Stimulated activated CD8-positive, alpha-beta memory T cell treated with anti-CD3 and anti-CD28 coated beads, Interleukin-15, amount 100 ng/mL, for 24 hours (primary cell): ENCODE results near the gene PRUNE2.
"Not testable (repeated sequence)": the region's sequence is repeated elsewhere in the genome, so short reads cannot be mapped to it uniquely, and the experiment has no call there.

Experiments
- DNase-seq: peaks from one replicate; pipeline ENCODE4 v3.0.0-alpha.2; 2020; ENCODE audit warnings: low read depth

PRUNE2 gene

DNA sequence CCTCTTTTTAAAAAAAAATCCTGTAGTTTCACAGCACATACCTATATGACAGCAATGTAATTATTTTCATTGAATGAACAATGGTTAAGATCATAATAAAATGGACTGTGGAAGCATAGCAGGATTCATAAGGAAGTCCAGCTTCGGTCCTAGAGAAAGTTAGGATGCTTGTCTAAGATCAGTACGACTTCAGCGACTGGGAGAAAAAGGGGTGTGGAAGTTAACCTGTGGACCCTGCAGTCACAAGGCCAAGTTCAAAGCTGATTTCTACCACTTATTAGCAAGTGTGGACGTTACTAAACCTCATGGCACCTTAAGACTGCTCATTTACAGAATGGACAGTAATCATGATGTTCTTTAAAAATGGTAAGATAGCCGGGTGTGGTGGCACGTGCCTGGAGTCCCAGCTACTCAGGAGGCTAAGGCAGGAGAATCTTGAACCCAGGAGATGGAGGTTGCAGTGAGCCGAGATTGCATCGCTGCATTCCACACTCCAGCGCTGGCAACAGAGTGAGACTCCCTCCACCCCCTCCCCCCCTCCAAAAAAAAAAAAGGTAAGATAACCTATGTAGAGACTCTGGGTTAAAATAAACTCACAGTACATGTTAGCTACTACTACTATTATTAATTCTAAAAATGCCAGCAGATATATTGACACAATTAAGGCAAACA, 213.3 kb downstream of the PRUNE2 start:
- DNase-seq, result no peak

DNA sequence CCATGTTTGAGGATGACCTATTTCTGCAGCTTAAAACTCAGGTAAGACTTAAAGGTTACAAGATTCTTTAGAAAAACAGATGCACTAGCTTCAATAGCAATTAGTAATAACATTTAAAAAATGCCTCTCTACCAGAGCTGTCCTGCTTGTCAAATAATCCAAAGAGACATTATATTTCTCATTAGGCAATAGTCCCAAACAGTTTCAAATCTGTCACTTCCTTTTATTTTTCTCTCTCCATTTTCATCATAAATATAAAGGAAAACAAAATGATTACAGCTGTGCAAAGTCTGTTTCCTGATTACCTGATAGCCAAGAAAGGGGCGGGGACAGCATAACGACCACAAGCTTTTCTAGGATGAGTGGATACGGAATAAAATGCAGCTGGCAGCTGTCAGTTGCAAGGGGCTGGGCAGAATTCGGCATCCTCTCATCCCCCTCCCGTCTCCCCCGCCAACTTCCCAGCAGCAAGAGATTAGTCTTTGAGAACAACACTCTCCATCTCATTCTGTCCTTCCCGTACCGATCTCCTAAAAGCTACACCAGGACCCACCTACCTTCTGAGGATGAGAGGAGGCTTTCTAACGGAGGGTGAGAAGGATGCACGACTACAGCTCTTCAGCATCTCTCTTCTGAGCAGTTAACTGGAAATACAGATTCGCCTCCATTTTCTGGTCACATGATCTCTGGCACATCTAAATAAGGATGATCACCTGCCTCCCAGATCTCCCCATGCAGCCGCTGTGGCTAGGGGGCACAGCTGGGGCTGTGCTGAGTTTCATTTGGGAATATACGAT, 214.2 kb downstream of the PRUNE2 start:
- no peak for DNase-seq

DNA sequence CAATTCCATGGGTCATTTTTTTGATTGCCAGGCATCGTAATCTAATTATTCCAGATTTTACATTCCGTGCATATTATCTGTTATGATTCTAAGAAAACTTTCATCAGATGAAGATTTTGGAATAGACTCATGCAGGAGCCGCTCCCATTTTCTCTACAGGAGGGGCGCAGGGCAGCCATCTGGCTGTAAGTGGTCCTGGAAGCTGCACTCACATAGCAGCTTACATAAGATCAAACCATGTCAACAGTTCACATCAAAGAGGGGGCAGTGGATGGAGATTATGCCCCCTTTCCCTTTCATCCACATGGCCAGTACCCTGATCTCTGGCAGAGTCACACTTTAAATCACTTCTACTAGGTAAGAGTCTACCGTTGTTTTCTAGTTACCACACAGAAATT, 214.9 kb downstream of the PRUNE2 start:
- no peak for DNase-seq

DNA sequence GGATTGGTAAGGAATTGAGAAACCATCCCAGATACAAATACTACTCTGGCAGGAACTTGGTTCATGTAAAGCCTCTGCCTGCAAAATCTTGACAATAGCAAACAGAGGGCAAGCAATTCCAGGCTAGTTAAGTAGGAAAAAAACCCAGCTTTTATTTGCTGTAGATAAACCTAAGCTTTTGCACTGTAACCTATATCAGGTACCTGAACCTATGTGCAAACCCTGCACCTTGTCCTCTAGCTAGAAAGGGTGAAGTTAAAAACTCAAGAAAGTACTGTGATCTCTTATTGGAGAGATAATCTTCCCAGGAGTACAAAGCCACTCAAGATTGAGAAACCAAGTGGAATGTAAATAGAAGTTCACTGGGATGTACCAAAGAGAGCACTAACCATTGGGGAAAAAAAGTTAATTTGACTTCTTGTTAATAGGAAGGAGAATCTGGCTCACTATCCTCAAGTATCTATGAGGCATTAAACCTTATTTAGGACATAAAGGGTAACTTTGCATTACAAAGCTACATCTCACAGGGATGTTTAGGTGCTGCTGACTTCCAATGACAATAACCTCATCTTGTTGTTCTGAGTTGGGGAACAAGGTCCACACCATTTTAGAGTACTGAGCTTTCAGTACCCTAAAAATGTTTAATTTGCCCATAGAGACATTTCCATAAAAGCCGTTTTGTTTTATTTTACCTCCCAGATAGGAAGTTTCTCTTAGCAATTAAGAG, 215.5 kb downstream of the PRUNE2 start:
- no peak for DNase-seq

DNA sequence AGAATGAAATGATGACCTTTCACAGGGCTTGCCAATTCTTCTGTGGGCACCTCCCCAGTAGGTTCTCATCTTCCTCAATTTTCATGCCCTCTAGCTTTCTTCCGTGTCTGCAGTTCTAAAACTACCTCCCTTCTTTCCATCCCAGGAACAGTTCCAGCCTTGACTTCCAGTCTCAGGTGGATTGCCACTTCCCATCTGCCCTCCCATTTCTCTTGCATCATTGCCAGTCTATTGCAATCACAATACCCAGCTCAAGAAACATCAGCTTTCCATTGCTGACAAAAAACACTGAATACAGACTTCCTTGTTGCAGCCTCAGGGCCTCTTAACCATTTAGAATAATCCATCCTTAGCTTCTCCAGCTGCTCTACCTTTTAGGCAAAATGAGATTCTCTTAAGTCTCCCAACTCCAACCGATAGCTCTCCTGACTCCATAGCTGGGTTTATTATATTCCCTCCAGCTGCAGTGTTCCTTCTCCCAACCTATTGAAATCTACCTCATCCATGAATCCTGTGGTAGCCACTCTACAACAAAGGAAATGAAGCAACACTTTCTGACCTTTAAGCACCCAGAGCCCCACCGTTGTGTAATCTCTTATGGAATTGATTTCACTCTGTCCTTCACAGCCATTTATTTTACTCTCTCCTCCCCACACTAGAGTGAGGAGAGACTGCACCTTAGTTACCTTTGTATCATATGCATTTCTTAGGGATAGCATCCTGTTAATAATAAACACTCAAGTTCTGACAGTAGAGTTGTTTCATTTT, 217.3 kb downstream of the PRUNE2 start:
- no peak for DNase-seq

DNA sequence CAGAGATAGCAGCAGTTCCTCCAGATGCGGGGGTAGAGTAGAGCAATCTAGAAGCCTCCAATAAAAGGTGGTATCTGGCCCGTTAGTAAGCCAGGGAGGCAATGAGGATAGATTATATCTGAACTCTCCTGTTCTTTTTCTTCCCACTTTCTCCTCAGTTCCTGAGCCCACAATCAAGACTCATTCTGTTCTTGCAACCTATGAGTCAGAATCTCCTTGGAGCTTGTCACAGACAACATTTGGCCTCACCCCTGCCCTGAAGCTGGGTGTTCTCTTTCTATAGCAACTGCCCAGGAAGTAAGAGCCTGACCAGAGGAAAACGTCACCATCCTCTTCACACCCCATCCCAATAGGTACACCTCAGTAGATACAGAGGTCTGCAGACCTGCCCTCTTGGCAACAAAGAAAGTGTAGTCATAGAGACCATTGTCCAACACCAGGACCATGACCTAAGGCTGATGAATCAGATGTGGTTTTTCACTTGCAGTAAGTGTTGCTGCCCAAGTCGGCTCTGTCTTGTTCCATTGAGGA, 218.0 kb downstream of the PRUNE2 start:
- DNase-seq, result no peak

DNA sequence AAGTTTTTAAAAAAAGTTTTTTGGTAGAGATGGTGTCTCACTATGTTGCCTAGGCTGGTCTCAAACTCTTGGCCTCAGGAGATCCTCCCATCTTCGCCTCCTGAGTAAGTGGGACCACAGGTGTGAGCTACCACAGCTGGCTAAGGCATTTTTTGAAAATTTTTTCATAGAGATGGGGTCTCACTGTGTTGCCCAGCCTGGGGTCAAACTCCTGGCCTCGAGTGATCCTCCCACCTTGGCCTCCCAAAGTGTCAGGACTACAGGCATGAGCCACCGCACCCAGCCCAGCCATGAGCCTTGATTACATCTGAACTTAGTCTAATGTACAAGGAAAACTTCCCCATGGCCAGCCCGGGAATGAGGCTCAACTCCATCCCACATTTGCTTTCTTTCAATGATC, 219.2 kb downstream of the PRUNE2 start:
- DNase-seq, result no peak

DNA sequence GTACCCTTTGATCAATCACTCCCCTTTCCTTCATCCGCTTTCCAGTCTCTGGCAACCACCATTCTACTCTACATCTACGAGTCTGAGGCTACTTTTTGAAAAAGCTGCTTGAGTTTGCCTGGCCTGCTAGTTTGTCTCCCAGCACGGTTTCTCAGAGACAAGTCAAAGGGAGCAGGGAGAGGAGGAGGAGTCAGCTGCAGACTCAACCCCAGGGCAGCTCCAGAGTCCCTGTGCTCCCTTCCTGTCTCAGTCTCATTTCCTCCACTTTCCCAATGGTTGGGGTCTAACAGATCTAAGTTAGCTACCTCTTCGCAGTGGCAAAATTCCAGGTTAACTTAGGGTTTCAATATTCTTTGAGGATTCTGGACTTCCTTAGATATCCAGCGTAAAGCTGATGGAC, 221.7 kb downstream of the PRUNE2 start:
- DNase-seq, result no peak

DNA sequence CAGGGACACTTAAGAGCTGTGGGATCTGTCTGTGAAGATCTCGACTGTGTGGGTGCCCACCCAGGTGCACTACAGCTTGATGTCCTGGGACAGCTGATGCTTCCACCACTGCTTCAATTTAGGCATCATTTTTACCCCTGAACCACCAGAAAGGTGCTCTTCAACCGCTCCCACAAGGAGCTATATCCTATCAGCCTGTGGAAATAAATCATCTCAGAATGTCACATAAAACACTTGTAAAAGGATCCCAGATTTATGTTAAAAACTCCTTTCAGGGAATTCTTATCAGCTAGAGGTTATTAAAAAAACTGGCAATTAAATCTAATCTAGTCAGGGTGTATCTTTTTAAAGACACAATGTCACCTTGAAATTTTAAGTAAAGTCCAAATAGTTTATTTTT, 224.4 kb downstream of the PRUNE2 start:
- no peak for DNase-seq

DNA sequence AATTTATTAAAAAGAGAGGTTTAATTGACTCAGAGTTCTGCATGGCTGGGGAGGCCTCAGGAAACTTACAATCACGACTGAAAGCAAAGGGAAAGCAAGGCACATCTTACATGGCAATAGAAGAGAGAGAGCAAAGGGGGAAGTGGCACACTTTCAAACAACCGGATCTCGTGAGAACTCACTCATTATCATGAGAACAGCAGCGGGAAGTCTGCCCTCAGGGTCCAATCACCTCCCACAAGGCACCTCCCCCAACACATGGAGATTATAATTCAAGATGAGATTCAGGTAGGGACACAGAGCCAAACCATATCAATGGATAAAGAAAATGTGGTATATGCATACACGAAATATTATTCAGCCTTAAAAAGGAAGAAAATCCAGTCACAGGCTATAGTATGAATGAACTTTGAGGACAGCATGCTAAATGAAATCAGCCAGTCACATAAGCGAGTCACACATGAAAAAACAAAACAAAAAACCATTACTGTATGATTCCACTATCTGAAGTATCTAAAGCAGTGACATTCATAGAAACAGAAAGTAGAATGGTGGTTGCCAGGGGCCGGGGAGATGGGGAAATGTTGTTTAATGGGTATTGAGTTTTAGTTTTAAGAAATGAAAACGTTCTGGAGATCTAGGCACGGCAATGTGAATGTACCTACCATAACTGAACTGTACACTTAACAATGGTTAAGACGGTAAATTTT, 225.0 kb downstream of the PRUNE2 start:
- no peak for DNase-seq

DNA sequence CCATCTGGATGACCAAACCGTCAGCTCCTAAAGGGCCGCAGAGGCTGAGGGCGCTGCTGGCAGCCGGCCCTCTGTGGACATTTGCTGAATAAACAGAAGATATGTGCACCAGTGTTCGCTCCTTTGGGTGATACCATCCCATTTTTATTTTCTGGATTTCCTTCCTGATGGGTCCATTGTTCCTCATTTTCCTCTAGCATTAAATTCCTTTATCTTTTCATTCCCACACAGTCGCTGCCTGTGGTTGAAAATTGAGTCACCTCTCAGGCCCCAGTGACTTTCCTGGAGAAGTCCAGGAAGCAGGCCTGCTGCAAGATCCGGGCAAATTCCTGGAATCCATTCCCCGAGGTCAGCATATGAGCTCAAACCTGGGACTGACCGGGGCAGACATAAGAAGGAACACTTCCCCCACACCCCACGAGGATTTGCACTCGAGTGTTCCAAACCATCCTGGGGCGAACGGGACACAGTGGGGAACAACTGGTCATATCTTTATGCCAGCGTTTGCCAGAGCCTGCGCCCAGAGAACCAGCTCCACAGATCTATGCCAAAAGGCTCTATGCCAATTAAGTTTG, 228.3 kb downstream of the PRUNE2 start:
- no peak for DNase-seq

DNA sequence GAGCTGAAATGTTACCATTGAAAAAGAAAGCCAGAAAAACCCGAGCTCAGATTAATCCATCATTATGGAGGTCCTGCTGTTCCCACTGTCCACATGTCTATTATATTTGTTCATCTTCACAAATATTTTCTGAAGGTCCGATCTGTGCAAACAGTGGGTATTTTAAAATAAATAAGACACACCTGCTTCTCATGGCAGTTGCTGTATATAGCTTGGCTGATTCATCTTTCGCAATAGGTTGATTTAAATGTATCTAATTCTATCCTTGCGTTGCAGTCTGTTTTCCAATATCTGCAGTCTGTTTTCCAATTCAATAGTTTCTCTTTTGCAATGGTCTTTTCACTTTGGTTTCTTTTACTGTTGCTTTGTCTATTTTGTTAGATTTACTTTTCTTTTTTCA, 229.1 kb downstream of the PRUNE2 start:
- no peak for DNase-seq

DNA sequence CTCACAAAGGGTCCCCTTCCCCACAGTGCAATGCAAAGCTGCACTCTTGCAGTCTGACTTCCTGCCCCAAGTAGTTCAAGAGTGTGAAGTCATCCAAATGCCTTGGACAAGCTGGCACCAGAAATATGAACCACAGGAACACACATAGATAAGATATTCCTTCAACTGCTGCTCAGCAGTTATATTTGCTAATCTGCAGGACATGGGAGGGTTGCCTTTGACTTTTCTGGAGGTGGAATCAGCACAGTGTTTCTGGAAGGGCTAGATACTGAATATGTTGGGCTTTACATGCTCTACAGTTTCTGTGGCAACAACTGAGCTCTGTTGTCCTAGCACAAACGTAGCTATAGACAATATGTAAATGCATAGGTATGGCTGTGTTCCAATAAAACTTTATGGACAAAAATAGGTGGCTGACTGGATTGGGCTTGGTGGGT, 238.4 kb downstream of the PRUNE2 start:
- DNase-seq, result no peak

DNA sequence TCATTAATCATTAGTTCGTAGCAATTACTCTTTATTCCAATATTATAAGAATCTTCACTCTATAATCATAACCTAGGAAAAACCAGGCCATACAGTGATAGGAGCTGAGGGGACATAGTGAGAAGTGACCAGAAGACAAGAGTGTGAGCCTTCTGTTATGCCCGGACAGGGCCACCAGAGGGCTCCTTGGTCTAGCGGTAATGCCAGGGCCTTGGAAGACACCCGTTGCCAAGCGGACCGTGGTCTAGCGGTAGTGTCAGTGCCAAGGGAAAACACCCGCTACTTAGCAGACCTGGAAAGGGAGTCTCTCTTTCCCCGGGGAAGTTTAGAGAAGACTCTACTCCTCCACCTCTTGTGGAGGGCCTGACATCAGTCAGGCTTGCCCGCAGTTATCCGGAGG, 239.9 kb downstream of the PRUNE2 start:
- not testable (repeated sequence) for DNase-seq

DNA sequence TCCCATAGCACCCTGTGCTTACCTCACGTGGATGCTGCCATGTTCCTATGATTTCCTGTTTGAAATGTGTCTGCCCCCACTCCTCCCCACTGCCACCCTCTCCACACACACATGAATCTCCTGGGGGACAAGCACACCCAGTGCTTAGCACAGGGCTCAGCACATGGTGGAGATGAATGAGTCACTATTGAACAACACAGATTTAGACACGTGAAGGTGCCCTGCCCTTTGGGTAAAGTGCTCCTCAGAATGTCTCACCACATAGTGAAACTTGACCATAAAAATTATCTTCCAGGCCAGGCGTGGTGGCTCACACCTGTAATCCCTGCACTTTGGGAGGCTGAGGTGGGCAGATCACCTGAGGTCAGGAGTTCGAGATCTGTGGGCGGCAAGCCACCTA, 240.5 kb downstream of the PRUNE2 start:
- DNase-seq, result no peak

DNA sequence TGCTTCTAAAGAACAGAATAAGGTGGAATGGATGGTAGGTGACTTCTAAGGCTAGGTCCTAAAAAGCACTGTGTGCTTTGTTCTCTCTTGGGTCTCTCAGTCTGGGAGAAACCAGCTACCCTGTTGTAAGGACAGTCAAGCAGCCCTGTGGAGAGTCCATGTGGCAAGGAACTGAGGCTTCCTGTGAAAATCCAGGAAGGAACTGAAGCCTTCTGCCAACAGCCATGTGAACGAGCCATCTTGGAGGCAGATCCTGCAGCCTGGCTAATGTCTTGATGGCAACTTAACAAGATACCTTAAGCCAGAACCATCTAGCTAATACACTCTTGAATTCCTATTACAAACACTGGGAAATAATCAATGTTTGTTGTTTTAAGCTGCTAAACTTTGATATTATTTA, 241.8 kb downstream of the PRUNE2 start:
- DNase-seq, result no peak

DNA sequence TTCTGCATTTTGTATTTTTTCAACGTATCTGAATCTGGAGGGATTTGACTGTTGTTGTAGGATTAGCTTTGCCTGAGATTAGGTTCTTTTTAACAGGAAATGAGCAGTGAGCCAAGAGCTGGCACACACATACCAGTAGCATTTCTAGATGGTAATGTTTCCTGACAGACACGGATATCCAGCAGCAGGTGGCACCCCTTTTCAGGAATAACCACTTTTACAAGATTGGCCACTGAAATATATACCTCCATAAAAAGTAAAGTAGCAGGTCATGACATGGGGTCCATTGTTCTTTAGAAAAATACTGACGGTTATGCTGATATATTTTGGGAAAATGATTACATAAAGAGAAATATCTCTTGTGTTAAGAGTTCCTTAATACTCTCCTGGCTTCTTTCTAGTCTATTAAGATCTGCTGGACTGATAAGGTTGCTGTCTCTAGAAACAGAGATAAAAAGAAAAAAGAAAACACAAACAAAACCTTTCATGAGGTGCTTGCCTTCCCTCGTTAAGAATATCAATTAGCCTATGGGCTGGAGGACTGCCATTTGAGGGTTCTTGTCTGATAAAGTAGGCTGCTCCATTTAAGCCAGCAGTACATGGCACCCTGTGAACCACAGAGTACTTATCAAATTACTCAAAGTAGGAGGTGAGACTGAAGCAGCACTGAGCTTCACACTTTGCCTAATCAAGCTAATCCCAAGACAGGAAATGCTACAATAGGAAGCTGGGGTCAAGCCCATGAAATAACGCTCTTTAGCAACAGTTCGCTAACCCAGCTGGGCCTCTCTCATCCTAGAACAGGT, 243.2 kb downstream of the PRUNE2 start:
- no peak for DNase-seq

DNA sequence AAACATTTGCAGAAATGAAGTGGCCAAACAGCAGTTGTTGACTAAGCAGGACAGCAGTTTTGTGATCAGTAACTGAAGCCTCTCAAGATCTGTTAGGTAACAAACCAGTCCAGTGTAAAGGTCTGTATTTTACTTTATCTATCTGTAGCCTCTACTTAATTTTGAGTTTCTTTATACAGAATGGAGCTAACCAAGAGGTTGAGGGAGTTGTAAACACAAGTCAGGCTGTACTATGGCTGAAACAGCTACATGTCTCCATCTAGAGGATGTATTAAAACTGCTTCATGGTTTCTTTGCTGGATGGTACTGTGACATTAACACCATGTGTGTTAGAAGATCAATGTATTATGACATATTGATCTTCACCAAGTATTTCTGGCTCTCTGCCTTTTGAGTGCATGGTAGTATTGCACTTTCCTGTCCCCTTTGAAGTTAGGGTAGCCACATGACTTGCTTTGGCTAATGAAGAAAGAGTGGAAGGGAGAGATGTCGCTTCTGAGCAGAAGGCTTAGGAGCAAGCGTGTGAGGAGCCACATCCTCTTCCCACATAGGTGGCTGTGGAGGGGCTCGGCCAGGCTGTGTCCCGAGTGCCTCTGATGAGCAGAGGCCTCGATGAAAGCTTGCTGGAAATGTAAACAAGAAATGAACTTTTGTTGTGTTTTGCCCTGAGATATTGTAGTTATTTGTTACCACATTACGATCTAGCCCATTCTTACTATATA, 247.2 kb downstream of the PRUNE2 start:
- DNase-seq, result no peak

DNA sequence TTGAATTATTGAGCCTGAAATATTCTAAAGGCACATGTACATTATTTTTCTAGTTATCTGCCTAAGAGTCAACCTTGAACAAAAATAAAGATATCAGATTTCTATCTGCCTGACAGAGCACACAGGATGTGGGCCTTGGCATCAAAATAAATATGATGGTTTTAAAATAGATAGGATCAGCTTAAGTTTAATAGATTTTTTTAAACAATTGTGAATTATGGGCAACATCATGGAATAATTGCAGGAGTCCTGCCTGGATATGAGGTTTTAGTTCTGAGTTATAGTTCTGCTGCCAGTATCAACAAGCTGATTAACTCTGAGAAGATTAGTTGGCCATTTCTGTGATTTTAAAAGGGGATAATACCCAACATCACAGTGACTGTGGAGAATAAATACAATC, 248.6 kb downstream of the PRUNE2 start:
- DNase-seq, result no peak

DNA sequence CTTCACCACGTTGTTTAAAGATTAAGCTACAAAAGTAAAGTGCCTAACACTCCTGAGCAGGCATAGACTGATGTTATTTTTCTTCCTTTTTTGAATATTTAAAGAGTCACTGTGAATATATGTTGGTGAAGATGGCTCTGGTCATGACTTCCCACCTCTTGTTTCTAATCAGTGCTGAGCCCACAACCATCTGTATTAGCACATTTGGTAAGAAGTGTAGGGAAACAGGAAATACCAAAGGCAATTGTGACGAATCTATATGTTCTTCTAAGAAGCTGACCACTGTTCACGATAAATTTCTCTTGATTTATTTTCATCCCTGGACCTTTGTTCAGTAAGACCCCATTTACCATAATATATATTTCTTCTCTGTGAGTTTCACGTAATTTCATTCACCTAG, 249.9 kb downstream of the PRUNE2 start:
- DNase-seq, result no peak
